B cell (primary cell): Measurements from ENCODE around the gene LIFR.

ENCODE experiments used
- EZH2 ChIP-seq: IDR thresholded peaks from 2 replicates; pipeline ENCODE4 v1.6.1; 2012; ENCODE audit warnings: borderline replicate concordance, low read depth, mild to moderate bottlenecking, moderate library complexity, low read length; ENCODE audit not compliant: insufficient read depth, poor library complexity, severe bottlenecking
- TF ChIP-seq, protein P1 (sequence below): fragments of 200-600 bp; IDR thresholded peaks from one replicate; pipeline ENCODE4 v1.8.0; 2022; ENCODE audit warnings: antibody characterized with exemption, mild to moderate bottlenecking

DNA sequence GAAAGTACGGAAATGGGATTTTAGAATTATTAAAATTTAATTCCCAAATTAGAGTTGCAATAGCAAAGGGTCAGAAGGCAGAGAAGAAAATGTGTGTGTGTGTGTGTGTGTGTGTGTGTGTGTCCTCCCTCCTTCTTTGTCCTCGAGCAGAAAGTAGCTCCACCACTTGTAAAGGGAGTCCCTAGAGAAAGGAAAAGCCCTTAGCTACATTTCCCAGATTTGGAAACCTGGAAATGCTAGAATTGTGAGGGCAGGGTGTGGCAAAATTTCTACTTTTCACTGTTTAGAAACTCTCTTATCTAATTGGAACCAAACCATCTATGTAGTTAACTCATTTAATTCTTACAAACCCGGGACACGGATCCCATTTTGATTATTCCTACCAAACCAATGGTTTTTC, 33.2 kb upstream of the LIFR start:
- TF ChIP-seq EZH2, result no peak
- TF ChIP-seq, protein P1, sequence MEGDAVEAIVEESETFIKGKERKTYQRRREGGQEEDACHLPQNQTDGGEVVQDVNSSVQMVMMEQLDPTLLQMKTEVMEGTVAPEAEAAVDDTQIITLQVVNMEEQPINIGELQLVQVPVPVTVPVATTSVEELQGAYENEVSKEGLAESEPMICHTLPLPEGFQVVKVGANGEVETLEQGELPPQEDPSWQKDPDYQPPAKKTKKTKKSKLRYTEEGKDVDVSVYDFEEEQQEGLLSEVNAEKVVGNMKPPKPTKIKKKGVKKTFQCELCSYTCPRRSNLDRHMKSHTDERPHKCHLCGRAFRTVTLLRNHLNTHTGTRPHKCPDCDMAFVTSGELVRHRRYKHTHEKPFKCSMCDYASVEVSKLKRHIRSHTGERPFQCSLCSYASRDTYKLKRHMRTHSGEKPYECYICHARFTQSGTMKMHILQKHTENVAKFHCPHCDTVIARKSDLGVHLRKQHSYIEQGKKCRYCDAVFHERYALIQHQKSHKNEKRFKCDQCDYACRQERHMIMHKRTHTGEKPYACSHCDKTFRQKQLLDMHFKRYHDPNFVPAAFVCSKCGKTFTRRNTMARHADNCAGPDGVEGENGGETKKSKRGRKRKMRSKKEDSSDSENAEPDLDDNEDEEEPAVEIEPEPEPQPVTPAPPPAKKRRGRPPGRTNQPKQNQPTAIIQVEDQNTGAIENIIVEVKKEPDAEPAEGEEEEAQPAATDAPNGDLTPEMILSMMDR, result no peak
